GM19239 (cell line): ENCODE measurements around the gene SLC22A23.

Source experiments
- DNase-seq: peaks from one replicate; pipeline ENCODE4 v3.0.0; 2011; ENCODE audit warnings: low spot score; ENCODE audit not compliant: insufficient read length
- FAIRE-seq: peaks from 2 replicates; lab custom pipeline; 2011; peaks lifted over from hg19 to GRCh38; lab: Jason Lieb, UNC

SLC22A23 gene

GRCh38 chr6:3376893-3377535 is 79.8 kb downstream of the SLC22A23 start:
- FAIRE-seq (no peak), DNase-seq (no peak)

DNA sequence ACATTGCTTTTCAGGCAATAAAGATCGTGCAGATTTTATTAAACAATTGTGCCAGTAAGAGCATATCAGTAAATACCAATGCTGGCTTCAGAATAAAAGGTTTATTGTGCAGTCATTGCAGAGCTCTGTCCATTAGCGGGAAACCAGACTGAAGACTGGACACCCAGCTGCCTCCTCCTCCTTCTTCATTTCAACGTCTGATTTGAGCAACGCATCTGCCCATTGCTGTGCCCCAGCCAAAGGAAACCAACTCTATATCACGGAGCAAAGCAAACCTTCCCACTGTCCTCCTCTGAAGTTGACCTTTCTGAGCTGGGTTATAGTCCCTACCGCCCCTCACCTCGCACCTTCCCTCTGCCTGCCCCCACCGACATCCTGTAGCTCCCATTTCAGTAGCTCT is 80.8 kb downstream of the SLC22A23 start:
- FAIRE-seq: no peak
- DNase-seq: no peak

- no peak for DNase-seq
- no peak for FAIRE-seq
Observed at GRCh38 chr6:3373597-3374203, 83.2 kb downstream of the SLC22A23 start.

GRCh38 chr6:3372912-3373554 is 83.8 kb downstream of the SLC22A23 start:
- no peak for FAIRE-seq
- no peak for DNase-seq

DNA sequence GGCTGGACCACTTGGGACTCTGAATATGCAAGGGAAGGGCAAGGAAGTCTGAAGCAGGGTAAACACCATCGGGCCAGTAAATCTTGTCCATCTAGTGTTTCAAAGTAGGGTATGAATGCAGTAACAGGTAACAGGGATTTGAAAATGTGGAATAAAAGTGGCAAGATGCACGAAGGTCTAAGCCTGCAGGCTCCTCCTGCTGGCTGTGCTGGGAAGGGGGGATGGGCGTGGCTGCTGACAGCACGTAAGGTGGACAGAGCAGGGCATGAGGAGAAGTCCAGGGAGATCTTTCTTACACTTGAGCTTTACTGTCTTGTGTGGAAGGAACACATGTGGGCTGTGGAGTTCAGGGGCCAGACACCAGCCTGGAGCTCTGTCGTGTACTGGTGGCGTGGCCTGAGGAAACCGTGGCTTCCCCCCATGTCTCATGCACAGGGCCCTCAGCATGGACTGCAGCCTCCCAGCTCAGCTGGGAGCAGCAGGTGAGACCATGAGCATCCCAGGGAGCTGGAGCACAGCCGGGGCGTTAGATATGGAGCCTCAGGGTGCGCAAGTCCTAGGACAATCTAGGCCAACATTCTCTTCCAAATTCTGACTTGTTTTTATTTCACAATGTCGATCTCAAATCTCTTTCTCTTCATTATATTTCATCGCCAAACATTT is 84.5 kb downstream of the SLC22A23 start:
- DNase-seq (no peak), FAIRE-seq (no peak)

- no peak for DNase-seq
- no peak for FAIRE-seq
Observed at GRCh38 chr6:3371222-3371949, 85.5 kb downstream of the SLC22A23 start.

- DNase-seq: no peak
- FAIRE-seq: no peak
Observed at GRCh38 chr6:3370361-3371221, 86.3 kb downstream of the SLC22A23 start.

DNA sequence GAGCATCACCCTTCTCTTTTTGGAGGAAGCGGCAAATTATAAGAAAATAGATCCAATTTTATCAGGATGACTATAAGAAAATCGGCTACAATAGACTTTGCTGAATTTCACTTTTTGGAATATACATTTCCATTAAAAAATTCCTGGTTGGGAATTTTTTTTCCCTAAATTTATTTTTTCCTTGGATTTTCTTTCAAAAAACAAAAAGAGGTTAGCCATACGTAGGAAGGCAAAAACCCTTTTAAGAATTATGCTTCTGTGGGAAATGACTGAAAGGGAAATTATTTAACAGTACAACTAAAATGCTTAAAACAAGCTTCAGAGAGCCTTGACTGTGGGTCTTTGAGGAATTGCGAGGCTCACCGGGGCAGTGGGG is 86.9 kb downstream of the SLC22A23 start:
- no peak for FAIRE-seq
- no peak for DNase-seq

- DNase-seq: no peak
- no peak for FAIRE-seq
Observed at GRCh38 chr6:3368685-3369084, 88.2 kb downstream of the SLC22A23 start.

DNA sequence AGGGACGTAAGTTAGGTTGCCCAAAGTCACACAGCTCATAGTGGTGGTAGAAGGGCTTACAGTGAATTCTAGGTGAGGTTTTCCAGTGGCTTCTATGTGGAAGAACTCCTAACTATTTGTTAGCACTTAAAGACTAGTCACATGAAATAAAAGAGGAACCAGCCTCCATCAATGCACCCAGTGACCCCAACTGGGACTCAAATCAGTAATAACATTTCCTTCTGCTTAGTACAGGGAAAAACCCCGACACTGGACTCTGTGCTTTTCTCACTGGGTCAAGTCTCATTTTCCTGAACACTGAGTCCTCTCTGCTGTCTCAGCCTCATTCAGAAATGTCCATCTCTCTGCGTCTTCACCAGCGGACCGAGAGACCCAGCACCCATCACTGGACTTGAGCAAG is 89.2 kb downstream of the SLC22A23 start:
- DNase-seq (no peak), FAIRE-seq (no peak)

DNA sequence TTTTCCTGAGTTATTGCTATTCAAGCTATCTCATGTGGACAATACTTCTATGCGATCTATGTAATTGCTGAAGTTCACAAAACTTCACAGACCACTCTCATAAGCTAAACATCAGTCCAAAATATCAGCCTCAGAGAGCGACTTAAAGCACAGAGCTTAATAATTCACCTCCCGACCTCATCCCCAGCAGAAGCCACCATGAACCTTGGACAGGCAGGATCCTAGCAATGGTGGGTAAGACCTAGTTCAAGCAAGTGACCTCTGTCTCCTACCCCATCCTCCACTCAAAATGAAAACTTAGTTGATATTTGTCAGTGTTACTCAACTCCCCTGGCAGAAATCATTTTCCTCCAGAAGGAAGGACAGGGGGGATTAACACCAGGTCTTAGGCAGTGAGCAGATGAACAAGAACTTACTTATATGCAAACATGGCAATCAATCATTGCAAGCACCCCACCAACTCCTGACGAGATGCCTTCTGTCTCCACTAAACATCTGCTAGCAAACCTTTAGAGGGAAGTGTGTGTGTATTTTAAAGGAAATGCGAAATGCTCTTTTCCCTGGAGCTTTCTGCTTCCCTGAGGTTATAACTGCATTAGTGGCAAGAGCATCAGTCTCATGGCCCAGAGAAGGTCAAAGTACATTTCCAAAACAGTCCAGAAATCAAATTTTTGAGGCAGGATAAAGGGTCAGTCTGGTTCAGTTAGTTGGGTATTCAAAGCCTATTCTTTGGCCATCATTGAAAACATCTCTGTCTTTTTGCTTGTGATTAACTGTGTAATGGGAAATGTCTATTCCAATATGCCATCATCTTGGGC is 90.0 kb downstream of the SLC22A23 start:
- no peak for DNase-seq
- FAIRE-seq: no peak

DNA sequence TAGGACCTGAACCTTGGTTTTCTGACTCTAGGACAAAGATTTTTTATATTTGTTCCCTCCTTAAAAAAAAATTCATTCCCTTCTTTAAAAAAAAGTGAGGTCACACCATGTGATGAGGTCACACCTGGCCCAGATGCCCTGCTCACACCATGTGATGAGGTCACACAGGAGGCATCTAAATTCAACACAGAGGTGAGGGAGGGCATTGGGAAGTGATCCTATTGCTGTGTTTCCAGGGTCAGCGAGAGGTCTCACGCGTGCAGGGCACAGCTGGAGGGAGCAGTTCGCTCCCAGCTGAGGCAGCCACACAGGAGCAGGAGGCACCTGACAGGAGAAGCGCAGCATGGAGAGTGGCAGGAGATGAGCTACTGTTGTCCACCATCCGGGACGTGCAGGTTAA is 92.5 kb downstream of the SLC22A23 start:
- DNase-seq (no peak), FAIRE-seq (no peak)

DNA sequence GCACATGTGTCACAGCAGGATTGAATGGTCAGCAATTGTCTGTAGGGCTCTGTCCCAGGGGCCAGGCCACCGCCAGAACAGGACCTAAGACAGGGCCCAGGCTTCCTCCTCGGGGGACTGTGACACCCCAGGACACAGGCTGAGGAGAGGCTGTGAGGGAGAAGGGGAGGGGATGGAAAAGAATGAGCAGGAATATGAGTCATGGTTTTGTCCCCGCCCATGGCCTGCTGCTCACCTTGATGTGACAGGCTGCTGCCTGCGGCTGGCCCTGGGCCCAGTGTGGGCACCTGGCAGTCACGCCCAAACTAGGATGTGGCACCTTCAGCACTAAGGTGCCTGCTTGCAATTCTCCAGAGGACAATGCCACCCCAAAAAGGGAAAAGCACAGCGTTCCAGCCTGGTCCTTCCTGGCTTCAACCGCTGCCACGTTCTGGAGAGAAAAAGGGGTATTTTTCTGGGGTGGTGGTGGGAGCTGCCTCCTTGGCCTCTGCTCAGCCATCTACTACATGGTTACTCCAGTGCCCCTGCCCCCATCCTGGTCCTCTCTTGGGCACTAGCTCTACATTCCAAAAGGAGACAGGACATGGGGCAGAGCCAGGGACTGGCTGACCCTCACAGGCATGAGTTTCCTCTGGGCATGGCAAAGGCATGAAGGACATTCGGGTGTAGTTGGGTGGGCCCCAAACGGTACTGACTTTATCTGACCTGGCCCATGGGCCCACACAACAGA is 93.4 kb downstream of the SLC22A23 start:
- DNase-seq (no peak), FAIRE-seq (no peak)

DNA sequence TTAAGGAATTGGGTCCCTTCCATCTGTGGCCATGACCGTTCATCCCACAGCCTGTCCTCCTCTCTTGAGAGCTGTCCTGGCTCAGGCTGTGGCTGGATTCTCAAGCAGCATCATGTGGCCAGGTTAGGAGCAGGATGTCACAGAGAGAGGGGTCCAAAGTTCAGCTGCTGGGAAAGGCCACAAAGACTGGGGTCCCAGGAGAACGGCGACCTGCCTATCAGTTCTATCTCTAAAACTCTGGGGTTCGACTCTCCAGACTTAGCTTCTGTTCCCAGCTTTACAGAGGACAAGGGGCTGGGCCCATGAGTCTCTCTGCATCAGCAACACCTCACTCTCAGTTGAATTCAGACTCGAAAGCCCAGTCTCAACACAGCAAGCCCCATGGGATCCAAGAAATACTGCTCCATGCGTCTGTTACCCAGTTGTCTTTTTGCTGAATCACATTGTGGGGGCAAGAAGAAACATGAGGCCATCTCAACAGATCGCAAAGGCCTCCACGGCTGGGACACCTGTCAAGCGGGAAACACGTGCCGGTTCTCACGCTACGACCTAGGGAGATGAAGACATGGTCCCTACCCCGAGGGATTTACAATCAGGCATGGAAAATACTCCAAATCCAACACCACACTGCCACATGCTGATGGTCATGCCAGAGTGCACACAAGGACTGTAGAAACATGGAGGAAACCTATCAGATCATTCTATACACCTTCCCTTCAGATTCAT is 95.4 kb downstream of the SLC22A23 start:
- FAIRE-seq: no peak
- no peak for DNase-seq

GRCh38 chr6:3360727-3361045 is 96.2 kb downstream of the SLC22A23 start:
- FAIRE-seq (no peak), DNase-seq (no peak)

DNA sequence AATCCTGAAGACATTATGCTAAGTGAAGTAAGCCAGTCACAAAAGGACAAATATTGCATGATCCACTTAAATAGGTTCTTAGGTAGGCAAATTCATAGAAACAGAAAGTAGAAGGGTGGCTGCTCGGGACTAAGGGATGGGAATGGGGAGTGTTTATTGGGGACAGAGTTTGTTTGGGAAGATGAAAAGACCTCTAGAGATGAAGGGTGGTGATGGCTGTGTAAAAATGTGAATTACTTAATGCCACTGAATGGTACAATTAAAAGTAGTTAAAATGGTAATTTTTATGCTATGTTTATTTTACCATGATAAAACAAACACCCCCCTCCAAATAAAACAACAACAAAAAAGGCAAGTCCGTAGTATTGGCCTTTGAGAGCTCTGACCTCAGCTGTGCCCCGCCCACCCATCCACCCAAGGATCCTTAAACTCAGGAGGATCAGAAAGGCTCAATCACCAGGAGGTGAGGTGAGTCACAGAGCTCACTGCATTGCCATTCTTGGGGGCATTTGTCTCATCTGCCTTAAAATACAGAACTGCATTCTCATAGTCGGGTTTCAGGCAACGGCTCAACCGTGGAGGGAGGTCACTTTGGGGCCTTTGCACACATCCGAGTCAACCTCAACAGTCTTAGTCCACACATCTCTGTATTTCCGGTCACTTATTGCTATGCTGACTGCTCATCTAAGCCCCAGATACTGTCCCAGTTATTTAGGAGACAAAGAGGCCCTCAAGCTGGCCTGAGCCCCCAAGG is 96.7 kb downstream of the SLC22A23 start:
- DNase-seq (no peak), FAIRE-seq (no peak)

- DNase-seq (no peak), FAIRE-seq (no peak)
Observed at GRCh38 chr6:3359101-3359752, 97.6 kb downstream of the SLC22A23 start.
